ENCODE results near the gene LGR4.

Gene LGR4

GRCh38 chr11:27506200-27507182, 33.9 kb upstream of the LGR4 start, which contains the start of gene LIN7C:
Gene LIN7C (minus strand): TSS chr11:27506769. CDS start chr11:27506752, 17 bp downstream.
- H3K4me1 ChIP-seq (ENCODE audit: control insufficient read depth, insufficient read depth, low read length) = peaks cover 6% of the 10 kb centered on the region
- peak within 1 kb of the TSS; percentile 90 for H3K27ac ChIP-seq (ENCODE audit: low read depth, low read length)
- no peaks in the 10 kb centered on the region for H3K27me3 ChIP-seq (ENCODE audit: control insufficient read depth, insufficient read depth, low read length)
- peaks cover 20% of the 10 kb centered on the region for H3K36me3 ChIP-seq (ENCODE audit: control insufficient read depth, insufficient read depth, low read length)
- peak within 1 kb of the TSS; percentile 97 for H3K4me3 ChIP-seq (ENCODE audit: low read depth, low read length)
- H3K9ac ChIP-seq (ENCODE audit: low read depth, low read length) = peak within 1 kb of the TSS; percentile 91
- H3K9me3 ChIP-seq (ENCODE audit: control insufficient read depth, insufficient read depth, low read length) = no peaks in the 10 kb centered on the region

GRCh38 chr11:27505781-27506180, 33.2 kb upstream of the LGR4 start:
- H3K27ac ChIP-seq (ENCODE audit: low read depth, low read length) = peak overlapping the region; percentile 90
- H3K27me3 ChIP-seq (ENCODE audit: control insufficient read depth, insufficient read depth, low read length) = no peaks in the 10 kb centered on the region
- peak overlapping the region; percentile 91 for H3K9ac ChIP-seq (ENCODE audit: low read depth, low read length)
- H3K36me3 ChIP-seq (ENCODE audit: control insufficient read depth, insufficient read depth, low read length) = peaks cover 27% of the 10 kb centered on the region
- H3K4me3 ChIP-seq (ENCODE audit: low read depth, low read length) = peak overlapping the region; percentile 97
- H3K4me1 ChIP-seq (ENCODE audit: control insufficient read depth, insufficient read depth, low read length) = peaks cover 6% of the 10 kb centered on the region
- H3K9me3 ChIP-seq (ENCODE audit: control insufficient read depth, insufficient read depth, low read length) = no peaks in the 10 kb centered on the region

GRCh38 chr11:27504205-27504604, 31.6 kb upstream of the LGR4 start:
- H3K4me1 ChIP-seq (ENCODE audit: control insufficient read depth, insufficient read depth, low read length) = peaks cover 6% of the 10 kb centered on the region
- H3K4me3 ChIP-seq (ENCODE audit: low read depth, low read length) = no peak overlapping the region
- no peak overlapping the region for H3K9ac ChIP-seq (ENCODE audit: low read depth, low read length)
- H3K27ac ChIP-seq (ENCODE audit: low read depth, low read length) = no peak overlapping the region
- peaks cover 40% of the 10 kb centered on the region for H3K36me3 ChIP-seq (ENCODE audit: control insufficient read depth, insufficient read depth, low read length)
- H3K27me3 ChIP-seq (ENCODE audit: control insufficient read depth, insufficient read depth, low read length) = no peaks in the 10 kb centered on the region
- no peaks in the 10 kb centered on the region for H3K9me3 ChIP-seq (ENCODE audit: control insufficient read depth, insufficient read depth, low read length)

- Histone ChIP-seq H3K9me3 (ENCODE audit: control insufficient read depth, insufficient read depth, low read length) (no peaks in the 10 kb centered on the region), H3K4me3 (ENCODE audit: low read depth, low read length) (no peak overlapping the region), H3K27me3 (ENCODE audit: control insufficient read depth, insufficient read depth, low read length) (no peaks in the 10 kb centered on the region), H3K4me1 (ENCODE audit: control insufficient read depth, insufficient read depth, low read length) (peaks cover 8% of the 10 kb centered on the region), H3K36me3 (ENCODE audit: control insufficient read depth, insufficient read depth, low read length) (peaks cover 70% of the 10 kb centered on the region), H3K9ac (ENCODE audit: low read depth, low read length) (no peak overlapping the region), H3K27ac (ENCODE audit: low read depth, low read length) (no peak overlapping the region)
Measured at GRCh38 chr11:27501100-27501499, 28.5 kb upstream of the LGR4 start.

DNA sequence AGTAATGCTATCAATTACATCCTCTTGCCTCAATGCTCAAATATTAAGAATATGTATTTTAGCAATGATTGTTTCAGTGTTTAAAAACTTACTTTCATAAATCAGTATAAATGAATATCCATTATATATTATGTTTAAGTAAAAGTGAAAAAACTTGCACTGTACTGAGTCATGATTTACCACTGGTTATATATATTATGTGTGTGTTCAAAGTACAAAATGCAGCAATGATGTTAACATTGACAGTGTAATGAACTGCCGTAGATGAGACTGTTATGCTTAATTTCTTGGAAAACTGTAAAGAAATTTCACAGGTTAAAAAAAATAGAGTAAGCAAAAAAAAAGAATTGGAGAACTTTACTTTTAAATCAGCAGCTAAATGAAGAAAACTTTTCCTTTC, 25.3 kb upstream of the LGR4 start:
- no peaks in the 10 kb centered on the region for H3K9me3 ChIP-seq (ENCODE audit: control insufficient read depth, insufficient read depth, low read length)
- H3K9ac ChIP-seq (ENCODE audit: low read depth, low read length) = no peak overlapping the region
- no peak overlapping the region for H3K27ac ChIP-seq (ENCODE audit: low read depth, low read length)

GRCh38 chr11:27497284-27497866, 24.8 kb upstream of the LGR4 start:
- Histone ChIP-seq H3K9me3 (ENCODE audit: control insufficient read depth, insufficient read depth, low read length) (no peaks in the 10 kb centered on the region), H3K4me3 (ENCODE audit: low read depth, low read length) (no peak overlapping the region), H3K4me1 (ENCODE audit: control insufficient read depth, insufficient read depth, low read length) (0 out of 2 replicates have a peak, but pooled peaks cover 2% of the 10 kb centered on the region), H3K27ac (ENCODE audit: low read depth, low read length) (no peak overlapping the region), H3K27me3 (ENCODE audit: control insufficient read depth, insufficient read depth, low read length) (no peaks in the 10 kb centered on the region), H3K9ac (ENCODE audit: low read depth, low read length) (no peak overlapping the region), H3K36me3 (ENCODE audit: control insufficient read depth, insufficient read depth, low read length) (peaks cover 75% of the 10 kb centered on the region)

More for the DNA sequence above, 25.3 kb upstream of the LGR4 start:
- no peak overlapping the region for H3K4me3 ChIP-seq (ENCODE audit: low read depth, low read length)
- peaks cover 75% of the 10 kb centered on the region for H3K36me3 ChIP-seq (ENCODE audit: control insufficient read depth, insufficient read depth, low read length)
- 0 out of 2 replicates have a peak, but pooled peaks cover 2% of the 10 kb centered on the region for H3K4me1 ChIP-seq (ENCODE audit: control insufficient read depth, insufficient read depth, low read length)
- no peaks in the 10 kb centered on the region for H3K27me3 ChIP-seq (ENCODE audit: control insufficient read depth, insufficient read depth, low read length)

DNA sequence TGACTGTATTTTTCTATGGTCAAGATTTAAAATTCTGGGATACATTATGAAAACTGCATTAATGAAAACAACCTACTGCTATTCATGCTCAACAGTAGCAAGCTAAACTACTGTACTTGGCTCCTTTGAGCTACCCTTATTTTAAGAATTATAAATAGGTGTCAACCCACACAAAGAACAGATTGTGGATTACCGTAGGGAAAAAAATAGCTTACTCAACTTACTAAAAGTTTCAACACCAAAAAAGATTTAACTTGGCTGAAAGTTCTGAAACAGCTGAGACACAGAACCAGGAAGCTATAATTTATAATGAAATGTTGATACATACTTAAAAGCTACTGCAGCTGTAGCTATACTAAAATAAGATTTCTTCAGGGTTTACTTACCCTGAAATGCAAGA, 23.9 kb upstream of the LGR4 start:
- no peak overlapping the region for H3K27ac ChIP-seq (ENCODE audit: low read depth, low read length)
- H3K9ac ChIP-seq (ENCODE audit: low read depth, low read length) = no peak overlapping the region
- peaks cover 76% of the 10 kb centered on the region for H3K36me3 ChIP-seq (ENCODE audit: control insufficient read depth, insufficient read depth, low read length)

GRCh38 chr11:27495710-27496300, 23.2 kb upstream of the LGR4 start:
- no peak overlapping the region for H3K9ac ChIP-seq (ENCODE audit: low read depth, low read length)
- peaks cover 76% of the 10 kb centered on the region for H3K36me3 ChIP-seq (ENCODE audit: control insufficient read depth, insufficient read depth, low read length)
- no peaks in the 10 kb centered on the region for H3K9me3 ChIP-seq (ENCODE audit: control insufficient read depth, insufficient read depth, low read length)
- H3K4me3 ChIP-seq (ENCODE audit: low read depth, low read length) = no peak overlapping the region
- H3K27ac ChIP-seq (ENCODE audit: low read depth, low read length) = no peak overlapping the region
- H3K4me1 ChIP-seq (ENCODE audit: control insufficient read depth, insufficient read depth, low read length) = 0 out of 2 replicates have a peak, but pooled peaks cover 2% of the 10 kb centered on the region
- H3K27me3 ChIP-seq (ENCODE audit: control insufficient read depth, insufficient read depth, low read length) = no peaks in the 10 kb centered on the region

More for the DNA sequence above, 23.9 kb upstream of the LGR4 start:
- Histone ChIP-seq H3K4me3 (ENCODE audit: low read depth, low read length) (no peak overlapping the region), H3K4me1 (ENCODE audit: control insufficient read depth, insufficient read depth, low read length) (0 out of 2 replicates have a peak, but pooled peaks cover 2% of the 10 kb centered on the region), H3K27me3 (ENCODE audit: control insufficient read depth, insufficient read depth, low read length) (no peaks in the 10 kb centered on the region), H3K9me3 (ENCODE audit: control insufficient read depth, insufficient read depth, low read length) (no peaks in the 10 kb centered on the region)

- Histone ChIP-seq H3K9ac (ENCODE audit: low read depth, low read length) (no peak overlapping the region), H3K27ac (ENCODE audit: low read depth, low read length) (no peak overlapping the region), H3K27me3 (ENCODE audit: control insufficient read depth, insufficient read depth, low read length) (no peaks in the 10 kb centered on the region), H3K36me3 (ENCODE audit: control insufficient read depth, insufficient read depth, low read length) (peaks cover 38% of the 10 kb centered on the region), H3K4me3 (ENCODE audit: low read depth, low read length) (no peak overlapping the region), H3K4me1 (ENCODE audit: control insufficient read depth, insufficient read depth, low read length) (no peaks in the 10 kb centered on the region), H3K9me3 (ENCODE audit: control insufficient read depth, insufficient read depth, low read length) (peaks cover 6% of the 10 kb centered on the region; the same call in 1 of the 2 replicates)
Measured at GRCh38 chr11:27489092-27489491, 16.5 kb upstream of the LGR4 start.

- Histone ChIP-seq H3K27ac (ENCODE audit: low read depth, low read length) (no peak overlapping the region), H3K27me3 (ENCODE audit: control insufficient read depth, insufficient read depth, low read length) (no peaks in the 10 kb centered on the region), H3K9ac (ENCODE audit: low read depth, low read length) (no peak overlapping the region), H3K9me3 (ENCODE audit: control insufficient read depth, insufficient read depth, low read length) (peaks cover 6% of the 10 kb centered on the region; the same call in 1 of the 2 replicates), H3K36me3 (ENCODE audit: control insufficient read depth, insufficient read depth, low read length) (peaks cover 28% of the 10 kb centered on the region), H3K4me3 (ENCODE audit: low read depth, low read length) (no peak overlapping the region), H3K4me1 (ENCODE audit: control insufficient read depth, insufficient read depth, low read length) (peaks cover 7% of the 10 kb centered on the region; the same call in 1 of the 2 replicates)
Measured at GRCh38 chr11:27487706-27488105, 15.1 kb upstream of the LGR4 start.

Data from HUES48 (cell line).